Kidney (tissue), 14 donors: Measurements from ENCODE around the gene THSD4. TPM values are rescaled to one million over a fixed set of nuclear protein-coding genes. Genes with fewer than 3 reads are reported as not detected.

ENCODE experiments used
- DNase-seq, 5 donors: peaks; one replicate each; pipeline ENCODE4 v3.0.0-alpha.2; 2013 to 2020
- FAIRE-seq: peaks from 2 replicates; lab custom pipeline; 2012; peaks lifted over from hg19 to GRCh38; lab: Jason Lieb, UNC
- H3K27ac ChIP-seq, 2 donors: one replicate each; pipeline ENCODE4 v1.7.0; 2013; ENCODE audit warnings: low read depth in 2 of 2, low read length in 2 of 2, inconsistent platforms in 1 of 2
- H3K27me3 ChIP-seq: one replicate; pipeline ENCODE4 v1.7.1; 2013; ENCODE audit warnings: low read length, inconsistent platforms; ENCODE audit not compliant: control insufficient read depth, insufficient read depth
- H3K36me3 ChIP-seq, 3 donors: one replicate each; pipeline versions ENCODE4 v1.7.0 to v1.7.1; 2013; ENCODE audit warnings: low read length in 3 of 3, control low read depth in 1 of 3, inconsistent platforms in 1 of 3; ENCODE audit not compliant: insufficient read depth in 3 of 3, control insufficient read depth in 2 of 3
- H3K4me1 ChIP-seq, 3 donors: one replicate each; pipeline versions ENCODE4 v1.7.0 to v1.7.1; 2013; ENCODE audit warnings: low read length in 3 of 3, inconsistent platforms in 1 of 3, low read depth in 1 of 3; ENCODE audit not compliant: control insufficient read depth in 2 of 3, insufficient read depth in 2 of 3
- H3K4me3 ChIP-seq, 3 donors: one replicate each; pipeline versions ENCODE4 v1.7.0 to v1.8.1; 2013; ENCODE audit warnings: low read length in 3 of 3, control low read depth in 1 of 3, inconsistent platforms in 1 of 3
- H3K9ac ChIP-seq, 3 donors: one replicate each; pipeline versions ENCODE4 v1.7.0 to v1.7.1; 2013; ENCODE audit warnings: low read length in 3 of 3, control low read depth in 1 of 3, inconsistent platforms in 1 of 3
- H3K9me3 ChIP-seq, 3 donors: one replicate each; pipeline versions ENCODE4 v1.7.0 to v1.7.1; 2013; ENCODE audit warnings: low read length in 3 of 3, control low read depth in 1 of 3, inconsistent platforms in 1 of 3; ENCODE audit not compliant: control insufficient read depth in 2 of 3, insufficient read depth in 1 of 3
- CTCF ChIP-seq: IDR thresholded peaks from 3 replicates; pipeline ENCODE4 v1.5.1; 2012; ENCODE audit warnings: mild to moderate bottlenecking, moderate library complexity, borderline replicate concordance; ENCODE audit not compliant: insufficient read depth; ENCODE audit errors: extremely low read depth
- intact Hi-C: fragments of 100-400 bp; cut with DNase I; formaldehyde crosslinking; loops from one replicate; pipeline ENCODE4 v1.11.1; 2022
- polyA plus RNA-seq: library from polyadenylated mRNA; stranded (reverse); fragments of 350-450 nt; fragmentation: Illumina TruSeq; extraction: RNeasy Lipid Tissue Mini Kit (QIAGEN cat#74804); gene quantifications from one replicate; pipeline ENCODE4 v1.2.3, GENCODE V29; 2014; ENCODE audit warnings: low read depth, low replicate concordance; ENCODE audit not compliant: insufficient read depth
- total RNA-seq: library from RNA; stranded (reverse); fragmentation: NEBNext Ultra II Directional; extraction: Animal tissue kit (Norgen Biotek cat#: 25700); gene quantifications from one replicate; pipeline ENCODE4 v1.2.1, GENCODE V29; 2021
- donor health status: control.
- donor health status: control.
- donor health status: control.
- donor health status: control.
- donor health status: control.
- donor health status: DM: yes; HTN: yes; CAD: no.
- donor health status: Normal renal cell carcinoma (clear cell type).

The THSD4 gene
- total and polyA plus RNA-seq, 2 donors from 2014 or later: 9.4 to 36.3 TPM

GRCh38 chr15:71545223-71545760, 430.0 kb downstream of the THSD4 start:
- Histone ChIP-seq H3K9ac (no peak overlapping the region), H3K4me1 (peaks cover 0 to 6% (median 2%) of the 10 kb centered on the region in 3 donors), H3K36me3 (no peaks in the 10 kb centered on the region), H3K9me3 (no peaks in the 10 kb centered on the region), H3K27ac (no peak overlapping the region), H3K27me3 (no peaks in the 10 kb centered on the region), H3K4me3 (no peak overlapping the region)
- FAIRE-seq (no peak), DNase-seq (no peak)
- TF ChIP-seq CTCF: no peak
- intact Hi-C loops: no loop called here

- Histone ChIP-seq H3K27me3 (no peaks in the 10 kb centered on the region), H3K27ac (no peak overlapping the region), H3K36me3 (no peaks in the 10 kb centered on the region), H3K9ac (no peak overlapping the region), H3K4me3 (no peak overlapping the region), H3K9me3 (no peaks in the 10 kb centered on the region), H3K4me1 (peaks cover 0 to 6% (median 2%) of the 10 kb centered on the region in 3 donors)
- TF ChIP-seq CTCF: no peak
- intact Hi-C loops: no loop called here
- FAIRE-seq (no peak), DNase-seq (no peak)
Measured at GRCh38 chr15:71545923-71546322, 430.7 kb downstream of the THSD4 start.

GRCh38 chr15:71547011-71547410, 431.7 kb downstream of the THSD4 start:
- Histone ChIP-seq H3K4me1 (peaks cover 0 to 6% (median 2%) of the 10 kb centered on the region in 3 donors), H3K27me3 (no peaks in the 10 kb centered on the region), H3K9ac (no peak overlapping the region), H3K36me3 (no peaks in the 10 kb centered on the region), H3K9me3 (no peaks in the 10 kb centered on the region), H3K4me3 (no peak overlapping the region), H3K27ac (no peak overlapping the region)
- DNase-seq: peak; percentile 71 to 82 (median 79)
- no peak for TF ChIP-seq CTCF
- intact Hi-C loops: no loop called here
- FAIRE-seq: no peak

- Histone ChIP-seq H3K9me3 (no peaks in the 10 kb centered on the region), H3K9ac (no peak overlapping the region), H3K27me3 (no peaks in the 10 kb centered on the region), H3K4me1 (peaks cover 0 to 6% (median 2%) of the 10 kb centered on the region in 3 donors), H3K36me3 (no peaks in the 10 kb centered on the region), H3K4me3 (no peak overlapping the region), H3K27ac (no peak overlapping the region)
- DNase-seq (peak in 1 of 5 donors; percentile 29), FAIRE-seq (no peak)
- no peak for TF ChIP-seq CTCF
- intact Hi-C loops: no loop called here
Measured at GRCh38 chr15:71548401-71548807, 433.1 kb downstream of the THSD4 start.
